Tibial nerve (tissue), 4 donors: ENCODE measurements around the gene ULK1.

Experiments
- CTCF ChIP-seq, 5 experiments: fragments of 200-600 bp in 3 of 5; fragments of 450-650 bp in 2 of 5; sonication (generic) in 3 of 5; IDR thresholded peaks; one replicate each; pipeline ENCODE4 v1.5.1; 2016 to 2019; ENCODE audit warnings: antibody characterized with exemption in 5 of 5, mild to moderate bottlenecking in 3 of 5, moderate library complexity in 2 of 5
- EP300 ChIP-seq, 2 donors: sonication (generic); formaldehyde crosslinking; IDR thresholded peaks; one replicate each; pipeline ENCODE4 v1.6.1; 2017; ENCODE audit warnings: antibody characterized with exemption in 2 of 2, mild to moderate bottlenecking in 1 of 2

- TF ChIP-seq CTCF (IDR thresholded peaks at IDR 0.05) (no peak), EP300 (IDR thresholded peaks at IDR 0.05) (no peak)
Observed at GRCh38 chr12:131938082-131938481, 43.7 kb downstream of the ULK1 start.
